Osteoblast (primary cell): ENCODE measurements around the gene KLRG1. TPM values are rescaled to one million over a fixed set of nuclear protein-coding genes. Genes with fewer than 3 reads are reported as not detected.

Source experiments
- DNase-seq: peaks from one replicate; pipeline ENCODE4 v3.0.0; 2011; ENCODE audit warnings: low spot score, mixed read lengths; ENCODE audit not compliant: insufficient read length; ENCODE audit errors: missing footprints
- H2AFZ ChIP-seq: 2 replicates; pipeline ENCODE4 v1.6.0; 2011; ENCODE audit warnings: mild to moderate bottlenecking, low read length
- H3K27ac ChIP-seq: 2 replicates; pipeline ENCODE4 v1.5.1; 2011; ENCODE audit warnings: mild to moderate bottlenecking, low read depth, low read length, moderate library complexity
- H3K27me3 ChIP-seq: 2 replicates; pipeline ENCODE4 v1.6.0; 2012; ENCODE audit warnings: mild to moderate bottlenecking, control low read depth, inconsistent platforms, low read length, moderate library complexity; ENCODE audit not compliant: insufficient read depth
- H3K36me3 ChIP-seq: 2 replicates; pipeline ENCODE4 v1.5.1; 2011; ENCODE audit warnings: mild to moderate bottlenecking, low read length, control low read depth, moderate library complexity; ENCODE audit not compliant: insufficient read depth
- H3K4me1 ChIP-seq: 2 replicates; pipeline ENCODE4 v1.5.1; 2011; ENCODE audit warnings: mild to moderate bottlenecking, low read length, control low read depth, moderate library complexity; ENCODE audit not compliant: insufficient read depth
- H3K4me2 ChIP-seq: 2 replicates; pipeline ENCODE4 v1.6.0; 2011; ENCODE audit warnings: mild to moderate bottlenecking, low read length; ENCODE audit not compliant: insufficient read depth
- H3K4me3 ChIP-seq: fragments of 200-600 bp; sonication (generic); 3 replicates; pipeline ENCODE4 v1.5.1; 2012; ENCODE audit warnings: mild to moderate bottlenecking, low read length, inconsistent platforms; ENCODE audit not compliant: insufficient read depth
- H3K79me2 ChIP-seq: 2 replicates; pipeline ENCODE4 v1.6.0; 2012; ENCODE audit warnings: mild to moderate bottlenecking, low read length, control low read depth, inconsistent platforms; ENCODE audit not compliant: insufficient read depth
- H3K9me3 ChIP-seq: 2 replicates; pipeline ENCODE4 v1.5.1; 2011; ENCODE audit warnings: low read depth, low read length, control low read depth
- H4K20me1 ChIP-seq: 2 replicates; pipeline ENCODE4 v1.6.0; 2012; ENCODE audit warnings: mild to moderate bottlenecking, low read length, control low read depth; ENCODE audit not compliant: insufficient read depth
- CTCF ChIP-seq: IDR thresholded peaks from 2 replicates; pipeline ENCODE4 v1.5.1; 2011; ENCODE audit warnings: mild to moderate bottlenecking, low read depth, low read length, moderate library complexity; ENCODE audit errors: extremely low read depth
- total RNA-seq: library from RNA; depleted of rRNA; stranded (reverse); fragments of >200 nt; gene quantifications from 2 replicates; pipeline ENCODE4 v1.2.3, GENCODE V29; 2012

The KLRG1 gene
- total RNA-seq, 1 donor: under 0.01 TPM

- Histone ChIP-seq H3K79me2 (no peaks in the 10 kb centered on the region), H3K4me2 (no peak overlapping the region), H3K4me3 (no peak overlapping the region), H4K20me1 (no peaks in the 10 kb centered on the region), H3K27me3 (no peaks in the 10 kb centered on the region), H3K27ac (no peak overlapping the region), H3K9me3 (no peaks in the 10 kb centered on the region), H3K4me1 (no peaks in the 10 kb centered on the region), H2AFZ (no peak overlapping the region), H3K36me3 (no peaks in the 10 kb centered on the region)
- no peak for TF ChIP-seq CTCF
- no peak for DNase-seq
Measured at GRCh38 chr12:9030776-9031175, 41.4 kb downstream of the KLRG1 start.

- no peak for TF ChIP-seq CTCF
- peak; percentile 27 for DNase-seq
Measured at GRCh38 chr12:9032202-9032964, 43.0 kb downstream of the KLRG1 start.

GRCh38 chr12:9033265-9033887, 44.0 kb downstream of the KLRG1 start:
- Histone ChIP-seq H3K36me3 (no peaks in the 10 kb centered on the region), H2AFZ (no peak overlapping the region), H3K27me3 (no peaks in the 10 kb centered on the region), H4K20me1 (no peaks in the 10 kb centered on the region), H3K79me2 (no peaks in the 10 kb centered on the region), H3K4me1 (no peaks in the 10 kb centered on the region), H3K9me3 (no peaks in the 10 kb centered on the region), H3K4me3 (no peak overlapping the region), H3K27ac (no peak overlapping the region), H3K4me2 (no peak overlapping the region)
- DNase-seq: no peak
- no peak for TF ChIP-seq CTCF

More at GRCh38 chr12:9032202-9032964, 43.0 kb downstream of the KLRG1 start:
- Histone ChIP-seq H3K4me1 (no peaks in the 10 kb centered on the region), H3K27ac (no peak overlapping the region), H3K4me3 (no peak overlapping the region), H2AFZ (no peak overlapping the region), H3K4me2 (no peak overlapping the region), H4K20me1 (no peaks in the 10 kb centered on the region), H3K27me3 (no peaks in the 10 kb centered on the region), H3K36me3 (no peaks in the 10 kb centered on the region), H3K79me2 (no peaks in the 10 kb centered on the region), H3K9me3 (no peaks in the 10 kb centered on the region)

GRCh38 chr12:9034095-9034494, 44.7 kb downstream of the KLRG1 start:
- Histone ChIP-seq H2AFZ (no peak overlapping the region), H3K27me3 (no peaks in the 10 kb centered on the region), H3K27ac (no peak overlapping the region), H3K4me3 (no peak overlapping the region), H3K36me3 (no peaks in the 10 kb centered on the region), H3K4me1 (no peaks in the 10 kb centered on the region), H4K20me1 (no peaks in the 10 kb centered on the region), H3K9me3 (no peaks in the 10 kb centered on the region), H3K79me2 (no peaks in the 10 kb centered on the region), H3K4me2 (no peak overlapping the region)
- TF ChIP-seq CTCF: no peak
- peak; percentile 44 for DNase-seq
